22Rv1 (cell line): ENCODE results near the gene SSR4.

Experiments used
- CTCF ChIP-seq: fragments of 450-650 bp; IDR thresholded peaks from 2 replicates; pipeline ENCODE4 v1.5.1; 2017; ENCODE audit warnings: mild to moderate bottlenecking
- ZFX ChIP-seq: fragments of 450-650 bp; IDR thresholded peaks from 2 replicates; pipeline ENCODE4 v1.6.1; 2017; ENCODE audit warnings: antibody characterized with exemption, borderline replicate concordance

GRCh38 chrX:153774576-153775292 is 19.7 kb upstream of the SSR4 start:
- TF ChIP-seq CTCF (no peak), ZFX (no peak)
